Gastroesophageal sphincter (tissue), 3 donors: ENCODE results near the gene SCUBE3.

ENCODE experiments used
- POLR2A ChIP-seq, 2 donors: fragments of 450-650 bp; IDR thresholded peaks; one replicate each; pipeline ENCODE4 v1.6.1; 2017; ENCODE audit warnings: antibody characterized with exemption in 2 of 2, mild to moderate bottlenecking in 2 of 2, moderate library complexity in 1 of 2
- POLR2AphosphoS5 ChIP-seq: sonication (generic); formaldehyde crosslinking; IDR thresholded peaks from one replicate; pipeline ENCODE4 v1.6.1; 2017; ENCODE audit warnings: antibody characterized with exemption
- TF ChIP-seq, protein P1 (sequence below), 4 experiments: fragments of 200-600 bp in 2 of 4; fragments of 450-650 bp in 2 of 4; sonication (generic) in 1 of 4; IDR thresholded peaks; one replicate each; pipeline ENCODE4 v1.5.1; 2017 to 2019; ENCODE audit warnings: antibody characterized with exemption in 4 of 4, mild to moderate bottlenecking in 2 of 4, moderate library complexity in 2 of 4

DNA sequence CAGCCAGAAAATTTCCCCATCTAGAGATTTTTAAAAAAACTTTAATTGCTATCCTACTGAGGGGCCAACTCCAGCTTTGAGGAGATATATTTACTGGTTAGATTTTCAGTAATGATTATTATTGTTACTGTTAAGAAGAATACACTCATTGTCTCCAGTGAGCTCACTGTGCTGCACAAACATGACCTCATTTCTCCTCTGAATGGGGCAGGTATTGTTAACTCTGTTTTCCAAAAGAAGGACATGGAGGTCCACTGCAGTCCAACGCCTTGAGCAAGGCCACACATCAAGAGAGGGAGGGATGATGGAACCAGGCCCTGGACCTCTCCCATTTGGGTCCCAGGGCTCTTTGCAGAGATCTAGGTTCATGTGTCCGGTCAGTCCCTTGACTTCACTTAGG, 13.9 kb upstream of the SCUBE3 start:
- TF ChIP-seq, protein P1, sequence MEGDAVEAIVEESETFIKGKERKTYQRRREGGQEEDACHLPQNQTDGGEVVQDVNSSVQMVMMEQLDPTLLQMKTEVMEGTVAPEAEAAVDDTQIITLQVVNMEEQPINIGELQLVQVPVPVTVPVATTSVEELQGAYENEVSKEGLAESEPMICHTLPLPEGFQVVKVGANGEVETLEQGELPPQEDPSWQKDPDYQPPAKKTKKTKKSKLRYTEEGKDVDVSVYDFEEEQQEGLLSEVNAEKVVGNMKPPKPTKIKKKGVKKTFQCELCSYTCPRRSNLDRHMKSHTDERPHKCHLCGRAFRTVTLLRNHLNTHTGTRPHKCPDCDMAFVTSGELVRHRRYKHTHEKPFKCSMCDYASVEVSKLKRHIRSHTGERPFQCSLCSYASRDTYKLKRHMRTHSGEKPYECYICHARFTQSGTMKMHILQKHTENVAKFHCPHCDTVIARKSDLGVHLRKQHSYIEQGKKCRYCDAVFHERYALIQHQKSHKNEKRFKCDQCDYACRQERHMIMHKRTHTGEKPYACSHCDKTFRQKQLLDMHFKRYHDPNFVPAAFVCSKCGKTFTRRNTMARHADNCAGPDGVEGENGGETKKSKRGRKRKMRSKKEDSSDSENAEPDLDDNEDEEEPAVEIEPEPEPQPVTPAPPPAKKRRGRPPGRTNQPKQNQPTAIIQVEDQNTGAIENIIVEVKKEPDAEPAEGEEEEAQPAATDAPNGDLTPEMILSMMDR (IDR thresholded peaks at IDR 0.05): no peak
- TF ChIP-seq POLR2A (IDR thresholded peaks at IDR 0.05) (no peak), POLR2AphosphoS5 (no peak)
